Psoas muscle (tissue), 8 donors: ENCODE data around the gene IGFL2. TPM values are rescaled to one million over a fixed set of nuclear protein-coding genes. Genes with fewer than 3 reads are reported as not detected.
A peak's percentile ranks its signal among the peaks of the same experiment; 100 is the strongest.

ENCODE experiments used
- ATAC-seq, 4 donors: fragments of 200-7000 bp; cut with Tn5 transposase; one replicate each; pipeline ENCODE4 v1.9.1; 2020; ENCODE audit warnings: moderate library complexity in 3 of 4, mild to moderate bottlenecking in 2 of 4
- DNase-seq, 2 donors: peaks; one replicate each; pipeline ENCODE4 v3.0.0-alpha.2; 2020
- H3K27ac ChIP-seq: fragments of 200-600 bp; one replicate; pipeline ENCODE4 v1.8.0; 2022
- H3K27me3 ChIP-seq, 3 donors: fragments of 200-600 bp in 1 of 3; one replicate each; pipeline versions ENCODE4 v1.6.1 to v1.8.0; 2013 to 2022; ENCODE audit warnings: low read length in 2 of 3, mild to moderate bottlenecking in 2 of 3, moderate library complexity in 1 of 3; ENCODE audit not compliant: insufficient read depth in 3 of 3
- H3K36me3 ChIP-seq, 2 donors: fragments of 200-600 bp in 1 of 2; one replicate each; pipeline versions ENCODE4 v1.6.1 to v1.8.0; 2013 to 2022; ENCODE audit warnings: low read depth in 1 of 2, mild to moderate bottlenecking in 1 of 2, moderate library complexity in 1 of 2; ENCODE audit not compliant: insufficient read depth in 1 of 2
- H3K4me1 ChIP-seq: fragments of 200-600 bp; one replicate; pipeline ENCODE4 v1.8.0; 2022
- H3K4me3 ChIP-seq: fragments of 200-600 bp; one replicate; pipeline ENCODE4 v1.8.0; 2022; ENCODE audit warnings: mild to moderate bottlenecking
- H3K9me3 ChIP-seq: fragments of 200-600 bp; one replicate; pipeline ENCODE4 v1.8.0; 2022
- CTCF ChIP-seq: fragments of 200-600 bp; IDR thresholded peaks from one replicate; pipeline ENCODE4 v1.8.0; 2022; ENCODE audit warnings: antibody characterized with exemption
- WGBS, 3 donors: extraction: QIAGEN DNeasy Blood & Tissue Kit; methylation state at CpG; one replicate each; pipeline versions ENCODE4 v1.1.6 to v1.1.7; 2013; 5-methylcytosine and 5-hydroxymethylcytosine counted together
- intact Hi-C, 2 donors: fragments of 100-400 bp; cut with DNase I; formaldehyde crosslinking; loops; one replicate each; pipeline versions ENCODE4 v1.11.0 to v1.14.2; 2022
- polyA plus RNA-seq, 3 donors: library from polyadenylated mRNA; stranded (reverse); fragments of 200-250 nt; gene quantifications; one replicate each; pipeline ENCODE4 v1.2.3, GENCODE V29; 2013
- total RNA-seq, 4 donors: library from RNA; stranded (reverse); fragmentation: NEBNext Ultra II Directional in 2 of 4; extraction: Animal tissue kit (Norgen Biotek cat#: 25700) in 2 of 4; gene quantifications; one replicate each; pipeline versions ENCODE4 v1.2.1 to v1.2.4, GENCODE V29; 2021 to 2023
- donor health status: healthy with polysubstance abuse.
- donor health status: DM: no; HTN: no; CAD: no; lungs with moderate emphysema.
- donor health status: Bipolar disorder and iron deficiency.
- donor health status: healthy.
- donor health status: DM: yes; HTN: yes; CAD: no.
- donor health status: DM: no; HTN: no; CAD: no.
- donor health status: DM: no; HTN: no; CAD: no.
- donor health status: DM: yes; HTN: yes; CAD: no.

IGFL2 gene
- total and polyA plus RNA-seq, 7 donors: not detected

GRCh38 chr19:46209051-46209450 lies 61.0 kb downstream of the IGFL2 start:
- Histone ChIP-seq H3K27ac (no peak overlapping the region), H3K36me3 (no peaks in the 10 kb centered on the region), H3K4me3 (no peak overlapping the region), H3K27me3 (peaks cover 0 to 5% (median 0%) of the 10 kb centered on the region in 3 donors), H3K4me1 (peaks cover 15% of the 10 kb centered on the region), H3K9me3 (no peaks in the 10 kb centered on the region)
- ATAC-seq: no peak
- 63 to 76% (median 73%) methylated on average over 3 of the region's 3 CpGs for WGBS, 3 donors
- no peak for TF ChIP-seq CTCF
- intact Hi-C loops: no loop called here
- no peak for DNase-seq

- ATAC-seq (no peak), DNase-seq (no peak)
- WGBS, 3 donors: 75 to 84% (median 79%) methylated on average over 1 of the region's 1 CpG
- no peak for TF ChIP-seq CTCF
- Histone ChIP-seq H3K4me1 (peaks cover 15% of the 10 kb centered on the region), H3K27me3 (peaks cover 0 to 7% (median 0%) of the 10 kb centered on the region in 3 donors), H3K9me3 (no peaks in the 10 kb centered on the region), H3K36me3 (no peaks in the 10 kb centered on the region), H3K27ac (no peak overlapping the region), H3K4me3 (no peak overlapping the region)
- intact Hi-C loops: no loop called here
Observed at GRCh38 chr19:46209472-46209871, 61.4 kb downstream of the IGFL2 start.

GRCh38 chr19:46210669-46211068 lies 62.6 kb downstream of the IGFL2 start:
- WGBS, 3 donors: 39 to 46% (median 44%) methylated on average over 1 of the region's 1 CpG
- Histone ChIP-seq H3K9me3 (no peaks in the 10 kb centered on the region), H3K27ac (peak overlapping the region; percentile 13), H3K36me3 (no peaks in the 10 kb centered on the region), H3K4me3 (no peak overlapping the region), H3K27me3 (peaks cover 0 to 7% (median 0%) of the 10 kb centered on the region in 3 donors), H3K4me1 (peaks cover 15% of the 10 kb centered on the region)
- ATAC-seq (no peak), DNase-seq (no peak)
- no peak for TF ChIP-seq CTCF
- intact Hi-C loops: no loop called here

Other genes starting within 250 kb of the IGFL2 start
- 10 to 100 TPM; 11.3 to 14.8 (median 13.1) TPM for gene MYPOP, start 245.6 kb upstream of the IGFL2 start, total RNA-seq
- gene MYPOP, start 245.6 kb upstream of the IGFL2 start, polyA plus RNA-seq: 10 to 100 TPM; 10.6 to 20.7 (median 11.0) TPM
- not detected for gene NANOS2, start 233.5 kb upstream of the IGFL2 start, total RNA-seq
- not detected for gene NANOS2, start 233.5 kb upstream of the IGFL2 start, polyA plus RNA-seq
- 1 to 10 TPM; 1.6 to 4.3 (median 2.7) TPM for gene NOVA2, start 174.4 kb upstream of the IGFL2 start, total RNA-seq
- under 1 TPM; 0.27 to 0.98 (median 0.60) TPM for gene NOVA2, start 174.4 kb upstream of the IGFL2 start, polyA plus RNA-seq
- gene CCDC61, start 152.8 kb upstream of the IGFL2 start, total RNA-seq: 1 to 10 TPM; 4.9 to 6.2 (median 5.5) TPM
- 1 to 10 TPM; 2.9 to 5.3 (median 4.0) TPM for gene CCDC61, start 152.8 kb upstream of the IGFL2 start, polyA plus RNA-seq
- under 1 TPM in 1 of 4 donors, not detected in 3; 0.76 TPM for gene PGLYRP1, start 125.2 kb upstream of the IGFL2 start, total RNA-seq
- under 1 TPM in 1 of 3 donors, not detected in 2; 0.08 TPM for gene PGLYRP1, start 125.2 kb upstream of the IGFL2 start, polyA plus RNA-seq
- not detected for gene IGFL4, start 107.2 kb upstream of the IGFL2 start, total RNA-seq
- not detected for gene IGFL4, start 107.2 kb upstream of the IGFL2 start, polyA plus RNA-seq
- not detected for gene IGFL3, start 23.6 kb upstream of the IGFL2 start, total RNA-seq
- not detected for gene IGFL3, start 23.6 kb upstream of the IGFL2 start, polyA plus RNA-seq
- not detected for gene IGFL1, start 81.5 kb downstream of the IGFL2 start, total RNA-seq
- not detected for gene IGFL1, start 81.5 kb downstream of the IGFL2 start, polyA plus RNA-seq
- gene HIF3A, start 148.8 kb downstream of the IGFL2 start, total RNA-seq: 10 to 100 TPM in 3 of 4 donors, 1 to 10 TPM in 1; 1.6 to 20.4 (median 11.7) TPM
- gene HIF3A, start 148.8 kb downstream of the IGFL2 start, polyA plus RNA-seq: 10 to 100 TPM in 1 of 3 donors, 1 to 10 TPM in 2; 5.3 to 12.1 (median 9.0) TPM
- 10 to 100 TPM; 47.7 to 69.4 (median 53.6) TPM for gene PPP5C, start 198.8 kb downstream of the IGFL2 start, total RNA-seq
- 10 to 100 TPM; 39.7 to 73.6 (median 51.7) TPM for gene PPP5C, start 198.8 kb downstream of the IGFL2 start, polyA plus RNA-seq